SK-N-SH (cell line): Measurements from ENCODE around the gene PLA2G7.

Experiments
- EZH2phosphoT487 ChIP-seq: fragments of 200-600 bp; sonication (generic); IDR thresholded peaks from 2 replicates; pipeline ENCODE4 v1.6.1; 2017; ENCODE audit warnings: low read depth, mixed run types, mild to moderate bottlenecking, antibody characterized with exemption, moderate library complexity, borderline replicate concordance
- POLR2AphosphoS5 ChIP-seq: IDR thresholded peaks from 2 replicates; pipeline ENCODE4 v1.6.1; 2012; ENCODE audit warnings: low read depth, low read length
- RAD21 ChIP-seq: IDR thresholded peaks from 2 replicates; pipeline ENCODE4 v1.6.1; 2012; ENCODE audit warnings: mild to moderate bottlenecking, low read length
- RCOR1 ChIP-seq: fragments of 150-350 bp; IDR thresholded peaks from 2 replicates; pipeline ENCODE4 v1.6.1; 2017; ENCODE audit warnings: antibody characterized with exemption, low read length
- SMC3 ChIP-seq: IDR thresholded peaks from 2 replicates; pipeline ENCODE4 v1.6.1; 2012; ENCODE audit warnings: low read depth, low read length, improper control_type of control experiment
- TAF1 ChIP-seq: IDR thresholded peaks from 2 replicates; pipeline ENCODE4 v1.6.1; 2012; ENCODE audit warnings: low read depth, mild to moderate bottlenecking, low read length, moderate library complexity, borderline replicate concordance
- TF ChIP-seq, protein P1 (sequence below): fragments of 200-600 bp; sonication (generic); IDR thresholded peaks from 2 replicates; pipeline ENCODE4 v1.6.1; 2017; ENCODE audit warnings: antibody characterized with exemption, mild to moderate bottlenecking, moderate library complexity

DNA sequence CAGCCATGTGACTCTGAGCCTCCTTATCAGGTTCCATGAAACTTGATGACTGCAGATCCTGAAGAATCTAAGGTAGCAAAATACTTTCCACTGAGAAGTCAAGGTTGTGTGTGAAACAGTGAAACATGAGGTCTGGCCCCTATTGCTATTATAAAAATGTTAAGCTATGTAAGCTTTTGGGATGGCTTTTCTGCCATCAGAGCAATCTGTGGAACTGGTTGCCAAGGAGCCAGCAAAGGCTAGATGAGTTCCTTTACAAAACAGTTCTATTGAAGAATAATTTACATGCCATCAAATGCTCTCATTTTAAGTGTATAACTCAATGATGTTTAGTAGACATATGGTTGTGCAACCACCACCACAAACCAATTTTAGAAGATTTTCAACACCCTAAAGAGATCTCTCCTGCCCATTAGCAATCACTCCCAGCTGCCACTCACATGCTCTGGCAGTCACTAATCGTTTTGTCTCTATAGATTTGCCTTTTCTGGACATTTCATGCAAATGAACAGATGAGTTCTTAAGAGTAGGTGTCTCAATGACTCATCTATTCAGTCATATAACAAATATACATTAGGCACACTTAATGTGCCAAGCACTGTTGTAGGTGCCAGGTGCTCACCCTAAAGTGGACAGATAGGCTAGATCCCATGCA, 38.2 kb upstream of the PLA2G7 start:
- TF ChIP-seq RAD21 (no peak), SMC3 (no peak), POLR2AphosphoS5 (no peak), EZH2phosphoT487 (no peak), RCOR1 (no peak), TAF1 (no peak)
- TF ChIP-seq, protein P1, sequence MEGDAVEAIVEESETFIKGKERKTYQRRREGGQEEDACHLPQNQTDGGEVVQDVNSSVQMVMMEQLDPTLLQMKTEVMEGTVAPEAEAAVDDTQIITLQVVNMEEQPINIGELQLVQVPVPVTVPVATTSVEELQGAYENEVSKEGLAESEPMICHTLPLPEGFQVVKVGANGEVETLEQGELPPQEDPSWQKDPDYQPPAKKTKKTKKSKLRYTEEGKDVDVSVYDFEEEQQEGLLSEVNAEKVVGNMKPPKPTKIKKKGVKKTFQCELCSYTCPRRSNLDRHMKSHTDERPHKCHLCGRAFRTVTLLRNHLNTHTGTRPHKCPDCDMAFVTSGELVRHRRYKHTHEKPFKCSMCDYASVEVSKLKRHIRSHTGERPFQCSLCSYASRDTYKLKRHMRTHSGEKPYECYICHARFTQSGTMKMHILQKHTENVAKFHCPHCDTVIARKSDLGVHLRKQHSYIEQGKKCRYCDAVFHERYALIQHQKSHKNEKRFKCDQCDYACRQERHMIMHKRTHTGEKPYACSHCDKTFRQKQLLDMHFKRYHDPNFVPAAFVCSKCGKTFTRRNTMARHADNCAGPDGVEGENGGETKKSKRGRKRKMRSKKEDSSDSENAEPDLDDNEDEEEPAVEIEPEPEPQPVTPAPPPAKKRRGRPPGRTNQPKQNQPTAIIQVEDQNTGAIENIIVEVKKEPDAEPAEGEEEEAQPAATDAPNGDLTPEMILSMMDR = no peak
